ENCODE measurements around the gene RPS28. TPM values are rescaled to one million over a fixed set of nuclear protein-coding genes. Genes with fewer than 3 reads are reported as not detected.

The RPS28 gene
- polyA plus RNA-seq, 1 donor (not counting 4 experiments of a cell fraction or from before 2014, with no cell fraction given), result 960 TPM

DNA sequence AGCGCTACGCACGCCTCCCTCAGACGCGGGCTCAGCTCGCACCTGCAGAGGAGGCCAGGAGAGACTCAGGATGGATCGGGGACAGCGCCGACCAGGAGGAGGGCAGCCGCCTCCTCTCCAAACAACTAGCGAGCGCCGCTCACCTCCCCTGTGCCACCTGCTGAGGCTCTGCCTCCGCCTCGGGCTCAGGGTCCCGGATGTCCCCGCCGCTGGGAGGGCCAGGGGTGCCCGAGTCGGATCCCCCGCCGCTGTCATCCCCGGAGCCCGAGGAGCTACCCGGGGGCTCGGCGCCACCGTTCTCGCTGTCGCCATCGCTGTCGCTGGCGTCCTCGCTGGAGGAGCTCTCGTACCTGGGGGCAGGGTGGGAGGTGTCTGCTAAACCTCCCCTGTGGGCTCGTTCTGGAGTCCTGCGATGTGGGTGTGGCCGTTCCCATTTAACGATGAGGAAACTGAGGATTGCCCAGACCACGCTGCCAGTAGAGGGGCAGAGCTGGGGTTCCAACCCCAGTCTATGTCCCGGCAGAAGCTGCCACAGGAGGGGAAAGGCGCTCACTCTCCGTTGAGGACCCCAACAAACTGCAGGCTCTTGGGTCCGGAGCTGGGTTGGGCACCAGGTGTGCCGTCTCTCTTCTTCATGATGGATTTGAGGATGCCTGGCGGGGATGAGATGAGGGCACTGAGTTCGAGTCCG is 12.6 kb downstream of the RPS28 start:
- Histone ChIP-seq H3K4me2 (ENCODE audit: control insufficient read depth, extremely low read depth, insufficient read depth, low read depth, low read length) (peak overlapping the region; percentile 60), H3K9me3 (ENCODE audit: control insufficient read depth, low read depth, low read length) (no peaks in the 10 kb centered on the region), H3K9me1 (ENCODE audit: control insufficient read depth, extremely low read depth, insufficient read depth, low read length) (no peaks in the 10 kb centered on the region), H3K27ac (ENCODE audit: control insufficient read depth, insufficient read depth, low read length) (no peak overlapping the region), H3K4me1 (ENCODE audit: control insufficient read depth, extremely low read depth, insufficient read depth, low read length) (peaks cover 8% of the 10 kb centered on the region), H4K20me1 (ENCODE audit: control insufficient read depth, extremely low read depth, insufficient read depth, low read length) (no peaks in the 10 kb centered on the region), H3K4me3 (ENCODE audit: control insufficient read depth in 2 of 3, extremely low read depth in 1 of 3, insufficient read depth in 2 of 3, low read depth in 1 of 3, low read length in 3 of 3) (peak overlapping the region in 1 of 3 experiments; percentile 13), H3K27me3 (ENCODE audit: control insufficient read depth, extremely low read depth, insufficient read depth, low read length) (peaks cover 19% of the 10 kb centered on the region), H3K36me3 (ENCODE audit: control insufficient read depth in 2 of 2, extremely low read depth in 1 of 2, insufficient read depth in 2 of 2, low read length in 2 of 2) (no peaks in the 10 kb centered on the region), H3K79me2 (ENCODE audit: control insufficient read depth, insufficient read depth, low read length) (no peaks in the 10 kb centered on the region), H2AFZ (ENCODE audit: control insufficient read depth, low read length) (no peak overlapping the region), H3K9ac (ENCODE audit: control insufficient read depth, extremely low read depth, insufficient read depth, low read length) (no peak overlapping the region)
- dilution Hi-C loops (cut with MboI; ENCODE audit: extremely low pct_ligation_motif_present, low sequenced_read_pairs), result no loop called here
- no peak for DNase-seq (ENCODE audit: low read depth, low spot score)
- FAIRE-seq, result no peak
- peak; percentile 90 for TF ChIP-seq EZH2 (IDR thresholded peaks at IDR 0.05; ENCODE audit: low read length)
- TF ChIP-seq, protein P1, sequence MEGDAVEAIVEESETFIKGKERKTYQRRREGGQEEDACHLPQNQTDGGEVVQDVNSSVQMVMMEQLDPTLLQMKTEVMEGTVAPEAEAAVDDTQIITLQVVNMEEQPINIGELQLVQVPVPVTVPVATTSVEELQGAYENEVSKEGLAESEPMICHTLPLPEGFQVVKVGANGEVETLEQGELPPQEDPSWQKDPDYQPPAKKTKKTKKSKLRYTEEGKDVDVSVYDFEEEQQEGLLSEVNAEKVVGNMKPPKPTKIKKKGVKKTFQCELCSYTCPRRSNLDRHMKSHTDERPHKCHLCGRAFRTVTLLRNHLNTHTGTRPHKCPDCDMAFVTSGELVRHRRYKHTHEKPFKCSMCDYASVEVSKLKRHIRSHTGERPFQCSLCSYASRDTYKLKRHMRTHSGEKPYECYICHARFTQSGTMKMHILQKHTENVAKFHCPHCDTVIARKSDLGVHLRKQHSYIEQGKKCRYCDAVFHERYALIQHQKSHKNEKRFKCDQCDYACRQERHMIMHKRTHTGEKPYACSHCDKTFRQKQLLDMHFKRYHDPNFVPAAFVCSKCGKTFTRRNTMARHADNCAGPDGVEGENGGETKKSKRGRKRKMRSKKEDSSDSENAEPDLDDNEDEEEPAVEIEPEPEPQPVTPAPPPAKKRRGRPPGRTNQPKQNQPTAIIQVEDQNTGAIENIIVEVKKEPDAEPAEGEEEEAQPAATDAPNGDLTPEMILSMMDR (optimal IDR thresholded peaks at IDR 0.05 in 1 of 3, IDR thresholded peaks at IDR 0.05 in 1 of 3, conservative IDR thresholded peaks at IDR 0.05 in 1 of 3; ENCODE audit: extremely low read depth in 1 of 3, insufficient read depth in 2 of 3, low read length in 3 of 3), result no peak

DNA sequence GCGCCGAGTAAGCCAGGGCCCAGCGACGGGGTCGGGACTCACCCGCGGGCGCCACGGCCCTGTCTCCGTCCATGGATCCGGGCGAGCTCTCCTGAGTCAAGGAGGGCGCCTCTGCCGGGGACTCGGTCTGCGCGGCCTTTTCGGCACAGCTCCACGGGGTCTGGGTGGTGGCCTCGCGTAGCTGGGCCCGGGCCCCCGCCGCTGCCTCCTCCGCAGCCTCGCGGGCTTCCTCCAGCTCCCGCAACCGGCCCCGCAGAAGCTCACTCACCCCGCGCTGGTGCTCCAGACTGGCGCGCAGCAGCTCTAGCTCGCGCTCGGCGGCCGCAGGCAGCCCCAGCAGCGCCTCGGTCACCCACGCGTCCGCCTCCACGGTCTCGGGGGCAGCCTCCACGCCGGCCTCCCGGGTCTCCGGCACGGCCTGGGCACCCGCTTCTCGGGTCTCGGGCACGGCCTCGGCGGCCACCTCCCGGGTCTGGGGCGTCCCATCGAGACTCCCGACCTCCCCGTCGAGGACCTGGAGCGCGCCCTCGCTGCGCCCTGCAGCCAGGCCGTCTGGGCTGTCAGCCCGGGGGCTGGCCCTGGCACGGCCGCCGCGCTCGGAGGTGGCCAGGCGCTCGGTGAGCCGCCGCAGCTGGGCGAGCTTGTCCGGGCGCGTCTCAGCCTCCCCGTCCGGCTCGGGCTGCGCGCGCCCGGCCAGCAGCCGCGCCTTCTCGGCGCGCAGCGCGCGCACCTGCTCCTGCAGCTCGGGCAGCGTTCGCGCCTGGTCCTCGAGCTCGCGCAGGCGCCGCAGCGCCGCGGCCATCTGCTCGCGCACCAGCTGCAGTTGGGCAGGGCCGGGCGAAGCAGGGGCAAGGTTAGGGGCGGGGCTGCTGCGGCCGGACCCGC is 13.4 kb downstream of the RPS28 start:
- H3K27me3 ChIP-seq (ENCODE audit: control insufficient read depth, extremely low read depth, insufficient read depth, low read length), result peaks cover 19% of the 10 kb centered on the region
- TF ChIP-seq, protein P1 (optimal IDR thresholded peaks at IDR 0.05 in 1 of 3, IDR thresholded peaks at IDR 0.05 in 1 of 3, conservative IDR thresholded peaks at IDR 0.05 in 1 of 3; ENCODE audit: extremely low read depth in 1 of 3, insufficient read depth in 2 of 3, low read length in 3 of 3), result no peak
- TF ChIP-seq EZH2 (IDR thresholded peaks at IDR 0.05; ENCODE audit: low read length), result no peak
- dilution Hi-C loops (cut with MboI; ENCODE audit: extremely low pct_ligation_motif_present, low sequenced_read_pairs), result no loop called here
- peak overlapping the region; percentile 40 for H2AFZ ChIP-seq (ENCODE audit: control insufficient read depth, low read length)
- H3K9ac ChIP-seq (ENCODE audit: control insufficient read depth, extremely low read depth, insufficient read depth, low read length), result no peak overlapping the region
- peak overlapping the region; percentile 60 for H3K4me2 ChIP-seq (ENCODE audit: control insufficient read depth, extremely low read depth, insufficient read depth, low read depth, low read length)
- FAIRE-seq, result no peak
- no peaks in the 10 kb centered on the region for H3K79me2 ChIP-seq (ENCODE audit: control insufficient read depth, insufficient read depth, low read length)
- H4K20me1 ChIP-seq (ENCODE audit: control insufficient read depth, extremely low read depth, insufficient read depth, low read length), result no peaks in the 10 kb centered on the region
- no peaks in the 10 kb centered on the region for H3K9me3 ChIP-seq (ENCODE audit: control insufficient read depth, low read depth, low read length)
- H3K27ac ChIP-seq (ENCODE audit: control insufficient read depth, insufficient read depth, low read length), result no peak overlapping the region
- no peaks in the 10 kb centered on the region for H3K9me1 ChIP-seq (ENCODE audit: control insufficient read depth, extremely low read depth, insufficient read depth, low read length)
- peaks cover 8% of the 10 kb centered on the region for H3K4me1 ChIP-seq (ENCODE audit: control insufficient read depth, extremely low read depth, insufficient read depth, low read length)
- no peaks in the 10 kb centered on the region for H3K36me3 ChIP-seq (ENCODE audit: control insufficient read depth in 2 of 2, extremely low read depth in 1 of 2, insufficient read depth in 2 of 2, low read length in 2 of 2)
- peak overlapping the region; percentile 20 to 51 (median 38) for H3K4me3 ChIP-seq (ENCODE audit: control insufficient read depth in 2 of 3, extremely low read depth in 1 of 3, insufficient read depth in 2 of 3, low read depth in 1 of 3, low read length in 3 of 3)
- DNase-seq (ENCODE audit: low read depth, low spot score), result no peak
